Caco-2 (cell line): Measurements from ENCODE around the gene RASA4B. TPM values are rescaled to one million over a fixed set of nuclear protein-coding genes. Genes with fewer than 3 reads are reported as not detected.
"Not testable (repeated sequence)": the region's sequence is repeated elsewhere in the genome, so short reads cannot be mapped to it uniquely, and the experiment has no call there.

Experiments
- BruUV-seq: library from RNA; stranded (reverse); fragments of 400-500 nt; replicated peaks from 2 replicates; lab custom pipeline; 2021; lab: Mats Ljungman, UMichigan
- CTCF ChIA-PET: fragments of 300-600 bp; sonication (Branson Sonifier 250); formaldehyde crosslinking; loops from one replicate; lab custom pipeline; 2022; ENCODE audit warnings: antibody characterized with exemption; lab: Charles Lee
- POLR2A ChIA-PET: fragments of 300-600 bp; sonication (Branson Sonifier 250); formaldehyde crosslinking; loops from one replicate; lab custom pipeline; 2022; ENCODE audit warnings: antibody characterized with exemption; lab: Charles Lee
- DNase-seq, 2 experiments: peaks; one replicate each; pipeline versions ENCODE4 v3.0.0 to v3.0.0-alpha.2; 2020 to 2022
- H3K27me3 ChIP-seq: replicated peaks from 2 replicates; pipeline ENCODE4 v1.6.0; 2011; ENCODE audit warnings: low read length; ENCODE audit not compliant: control insufficient read depth, insufficient read depth
- H3K36me3 ChIP-seq: 2 replicates; pipeline ENCODE4 v1.5.1; 2011; ENCODE audit warnings: low read length; ENCODE audit not compliant: control insufficient read depth, insufficient read depth
- H3K4me1 ChIP-seq: fragments of 250-450 bp; sonication (Bioruptor Pico); 2 replicates; pipeline ENCODE4 v1.5.1; 2020; ENCODE audit warnings: mild to moderate bottlenecking
- H3K4me3 ChIP-seq: 2 replicates; pipeline ENCODE4 v1.5.1; 2011; ENCODE audit warnings: low read depth, mild to moderate bottlenecking, control low read depth, low read length
- H3K9me3 ChIP-seq: fragments of 250-450 bp; sonication (Bioruptor Pico); 2 replicates; pipeline ENCODE4 v1.5.1; 2020; ENCODE audit warnings: mild to moderate bottlenecking, moderate library complexity
- H3K27ac Mint-ChIP-seq: one replicate; pipeline ENCODE4 v1.8.0; 2022; ENCODE audit warnings: mixed read lengths; ENCODE audit not compliant: unreplicated experiment
- H3K27me3 Mint-ChIP-seq: one replicate; pipeline ENCODE4 v1.8.0; 2022; ENCODE audit warnings: mixed read lengths; ENCODE audit not compliant: insufficient read depth, unreplicated experiment
- H3K36me3 Mint-ChIP-seq: one replicate; pipeline ENCODE4 v1.8.0; 2022; ENCODE audit warnings: mild to moderate bottlenecking, mixed read lengths; ENCODE audit not compliant: insufficient read depth, unreplicated experiment
- H3K4me1 Mint-ChIP-seq: one replicate; pipeline ENCODE4 v1.8.0; 2022; ENCODE audit warnings: low read depth, mixed read lengths; ENCODE audit not compliant: unreplicated experiment
- H3K4me3 Mint-ChIP-seq: one replicate; pipeline ENCODE4 v1.8.0; 2022; ENCODE audit warnings: mild to moderate bottlenecking, moderate library complexity, mixed read lengths; ENCODE audit not compliant: unreplicated experiment
- H3K9me3 Mint-ChIP-seq: one replicate; pipeline ENCODE4 v1.8.0; 2022; ENCODE audit warnings: mixed read lengths; ENCODE audit not compliant: unreplicated experiment
- intact Hi-C: fragments of 100-400 bp; cut with micrococcal nuclease; formaldehyde crosslinking; loops from one replicate; pipeline ENCODE4 v1.10.0; 2022; ENCODE audit not compliant: unreplicated experiment
- total RNA-seq: library from RNA; stranded (reverse); gene quantifications from 2 replicates; pipeline ENCODE4 v1.2.3, GENCODE V29; 2022

RASA4B gene
- total RNA-seq, 1 experiment from 2014 or later: 3.2 TPM

DNA sequence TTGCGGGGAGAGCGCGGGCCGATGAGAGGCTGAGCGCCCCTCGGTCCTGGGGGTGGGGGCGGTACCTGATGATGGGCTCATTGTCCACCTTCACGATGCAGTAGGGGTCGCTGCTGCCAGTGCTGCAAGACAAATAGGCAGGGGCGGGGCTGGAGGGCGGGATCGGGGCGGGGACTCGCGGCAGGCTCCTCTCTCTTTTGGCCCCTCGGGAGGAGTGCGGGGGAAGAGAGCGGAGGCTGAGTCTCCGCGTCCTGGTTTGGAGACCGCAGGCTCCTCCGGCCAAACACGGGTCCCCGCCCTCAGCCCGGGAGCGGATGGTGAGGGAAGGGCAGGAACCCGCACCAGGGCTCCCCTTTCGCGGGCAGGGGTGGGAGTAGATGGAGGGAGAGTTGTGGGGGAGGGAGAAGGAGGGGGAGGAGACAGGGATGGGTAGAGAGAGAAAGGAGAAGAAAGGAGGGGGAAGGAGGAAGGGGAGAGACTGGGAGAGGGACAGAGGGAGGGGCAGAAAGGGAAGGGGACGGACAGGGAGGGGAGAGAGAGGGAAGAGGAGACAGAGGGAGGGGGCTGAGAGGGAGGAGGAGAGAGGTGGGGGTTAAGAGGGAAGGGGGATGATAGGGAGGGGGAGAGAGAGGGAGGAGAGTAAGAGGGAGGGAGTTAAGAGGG is 5.6 kb downstream of the RASA4B start:
- intact Hi-C loops, H3K9me3 ChIP-seq, BruUV-seq, H3K4me3 ChIP-seq, H3K27me3 Mint-ChIP-seq, H3K36me3 Mint-ChIP-seq, H3K27me3 ChIP-seq, H3K27ac Mint-ChIP-seq, DNase-seq, POLR2A ChIA-PET, H3K4me3 Mint-ChIP-seq, H3K36me3 ChIP-seq, H3K9me3 Mint-ChIP-seq, H3K4me1 ChIP-seq, CTCF ChIA-PET, H3K4me1 Mint-ChIP-seq: not testable (repeated sequence)

DNA sequence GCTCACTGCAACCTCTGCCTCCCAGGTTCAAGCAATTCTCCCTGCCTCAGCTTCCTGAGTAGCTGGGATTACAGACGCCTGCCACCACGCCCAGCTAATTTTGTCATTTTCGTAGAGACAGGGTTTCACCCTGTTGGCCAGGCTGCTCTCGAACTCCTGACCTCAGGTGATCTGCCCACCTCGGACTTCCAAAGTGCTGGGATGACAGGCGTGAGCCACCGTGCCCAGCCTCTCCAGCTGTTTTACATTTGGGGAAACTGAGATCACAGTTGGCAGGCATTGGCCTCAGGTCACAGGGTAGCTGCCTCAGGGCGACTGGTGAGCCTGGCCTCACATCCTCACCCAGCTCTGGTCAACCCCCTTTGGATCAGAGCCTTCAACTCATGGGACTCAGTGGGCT is 7.0 kb downstream of the RASA4B start:
- H3K36me3 Mint-ChIP-seq, CTCF ChIA-PET, POLR2A ChIA-PET, H3K9me3 Mint-ChIP-seq, H3K4me1 ChIP-seq, BruUV-seq, H3K27me3 ChIP-seq, intact Hi-C loops, H3K4me3 Mint-ChIP-seq, DNase-seq, H3K27me3 Mint-ChIP-seq, H3K36me3 ChIP-seq, H3K9me3 ChIP-seq, H3K4me1 Mint-ChIP-seq, H3K4me3 ChIP-seq, H3K27ac Mint-ChIP-seq: not testable (repeated sequence)

DNA sequence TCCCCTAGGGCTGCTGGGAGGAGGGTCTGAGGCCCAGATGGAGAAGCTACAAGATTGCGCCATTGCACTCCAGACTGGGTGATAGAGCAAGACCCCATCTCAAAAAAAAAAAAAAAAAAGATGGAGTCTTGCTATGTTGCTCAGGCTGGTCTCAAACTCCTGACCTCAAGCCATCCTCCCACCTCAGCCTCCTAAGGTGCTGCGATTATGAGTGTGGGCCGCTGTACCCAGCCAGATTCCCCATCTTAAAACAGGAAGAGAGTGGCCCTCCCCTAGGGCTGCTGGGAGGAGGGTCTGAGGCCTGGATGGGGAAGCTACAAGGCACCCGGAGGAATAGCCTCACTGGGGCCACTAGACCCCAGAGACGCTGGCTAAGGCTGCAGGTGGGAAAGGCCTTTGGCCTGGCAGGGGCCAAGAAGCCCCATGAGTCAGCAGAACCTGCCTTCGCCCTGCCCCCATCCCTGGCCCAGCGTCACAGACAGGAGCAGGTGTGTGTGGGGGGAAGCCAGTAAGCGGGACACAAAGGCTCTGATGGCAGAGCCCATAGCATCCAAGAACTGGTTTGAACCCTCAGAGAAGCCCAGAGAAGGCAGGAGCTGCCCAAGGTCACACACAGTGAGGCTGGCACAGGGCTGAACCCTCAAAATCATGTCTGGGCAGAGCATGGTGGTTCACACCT is 10.0 kb downstream of the RASA4B start:
- intact Hi-C loops, H3K9me3 Mint-ChIP-seq, H3K27ac Mint-ChIP-seq, H3K36me3 ChIP-seq, H3K4me3 Mint-ChIP-seq, POLR2A ChIA-PET, H3K4me3 ChIP-seq, DNase-seq, H3K27me3 Mint-ChIP-seq, H3K27me3 ChIP-seq, H3K4me1 ChIP-seq, H3K9me3 ChIP-seq, H3K4me1 Mint-ChIP-seq, BruUV-seq, CTCF ChIA-PET, H3K36me3 Mint-ChIP-seq: not testable (repeated sequence)

DNA sequence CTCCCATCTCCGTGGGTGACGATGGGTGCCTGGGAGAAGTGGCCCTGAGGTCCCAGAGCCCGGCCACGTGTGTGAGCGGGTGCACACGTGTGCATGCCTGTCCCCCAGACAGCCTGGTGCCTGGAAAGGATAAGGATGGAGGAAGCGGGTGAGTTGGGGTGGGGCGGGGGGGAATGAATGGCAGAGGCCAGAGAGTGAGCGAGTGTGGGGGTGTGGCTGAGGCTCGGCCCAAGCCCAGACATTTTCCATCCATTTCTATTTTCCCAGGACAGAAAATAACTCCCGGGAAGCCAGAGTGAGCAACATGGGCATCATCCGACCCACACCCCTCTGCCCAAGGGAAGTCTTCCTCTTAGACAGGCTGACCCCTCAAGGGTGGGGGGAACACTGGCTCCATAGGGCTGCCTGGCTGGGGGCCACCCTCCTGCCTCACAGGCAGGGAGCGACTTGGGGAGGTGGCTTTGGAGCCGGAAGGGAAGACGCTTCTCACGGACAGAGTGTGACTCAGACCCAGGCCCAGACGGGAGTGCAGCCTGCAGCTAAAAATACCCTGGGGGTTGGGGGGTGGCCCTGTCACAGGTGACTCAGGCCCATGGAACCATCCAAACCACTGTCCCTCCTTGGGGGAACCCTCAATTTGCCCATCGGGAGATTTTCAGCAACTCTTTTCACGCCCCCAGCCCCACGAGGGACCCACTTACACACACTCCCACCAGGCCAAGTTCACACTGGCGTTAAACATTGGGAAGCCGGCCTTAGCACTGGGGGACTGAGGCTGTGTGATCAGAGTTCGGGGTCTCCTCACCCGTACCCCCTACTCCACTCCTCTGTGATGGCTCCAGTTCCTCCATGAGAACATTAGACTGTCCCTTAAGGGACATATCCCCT is 12.0 kb downstream of the RASA4B start:
- CTCF ChIA-PET, POLR2A ChIA-PET, H3K4me3 Mint-ChIP-seq, H3K9me3 ChIP-seq, H3K27me3 Mint-ChIP-seq, H3K9me3 Mint-ChIP-seq, H3K36me3 ChIP-seq, H3K4me1 Mint-ChIP-seq, BruUV-seq, H3K4me1 ChIP-seq, intact Hi-C loops, H3K4me3 ChIP-seq, H3K27me3 ChIP-seq, H3K36me3 Mint-ChIP-seq, H3K27ac Mint-ChIP-seq, DNase-seq: not testable (repeated sequence)

DNA sequence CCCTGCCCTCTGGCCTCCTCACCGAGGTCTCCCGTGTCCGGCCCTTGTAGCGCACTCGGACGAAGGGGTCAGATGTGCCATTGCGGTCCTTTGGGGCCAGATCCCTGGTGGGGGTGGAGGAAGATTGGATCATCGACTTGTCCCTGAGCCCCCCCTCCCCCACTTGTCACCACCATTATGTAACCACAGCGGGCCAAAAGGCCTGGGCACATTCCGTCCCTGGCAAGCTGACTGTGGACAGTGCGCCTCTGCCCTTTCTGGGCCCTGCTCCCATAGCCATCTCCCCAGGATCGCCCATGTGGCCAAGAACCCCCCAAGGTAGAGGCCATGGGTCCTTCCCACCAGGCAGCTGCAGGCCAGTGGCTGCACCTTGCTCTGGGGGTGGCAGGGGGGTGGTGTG is 14.4 kb downstream of the RASA4B start:
- H3K4me3 ChIP-seq, H3K4me3 Mint-ChIP-seq, CTCF ChIA-PET, H3K36me3 ChIP-seq, H3K27me3 Mint-ChIP-seq, H3K27ac Mint-ChIP-seq, H3K9me3 ChIP-seq, H3K9me3 Mint-ChIP-seq, H3K4me1 Mint-ChIP-seq, H3K27me3 ChIP-seq, intact Hi-C loops, POLR2A ChIA-PET, H3K4me1 ChIP-seq, BruUV-seq, H3K36me3 Mint-ChIP-seq, DNase-seq: not testable (repeated sequence)

DNA sequence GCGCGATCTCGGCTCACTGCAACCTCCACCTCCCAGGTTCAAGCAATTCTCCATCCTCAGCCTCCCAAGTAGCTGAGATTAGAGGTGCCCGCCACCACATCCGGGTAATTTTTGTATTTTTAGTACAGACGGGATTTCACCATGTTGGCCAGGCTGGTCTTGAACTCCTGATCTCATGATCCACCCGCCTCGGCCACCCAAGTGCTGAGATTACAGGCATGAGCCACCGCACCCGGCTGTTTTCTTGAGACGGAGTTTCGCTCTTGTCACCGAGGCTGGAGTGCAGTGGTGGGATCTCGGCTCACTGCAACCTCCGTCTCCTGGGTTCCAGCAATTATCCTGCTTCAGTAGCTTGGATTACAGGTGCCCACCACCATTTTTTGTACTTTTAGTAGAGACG is 19.3 kb downstream of the RASA4B start:
- H3K27me3 Mint-ChIP-seq: not testable (repeated sequence)

More for the DNA sequence above, 19.3 kb downstream of the RASA4B start:
- H3K4me3 ChIP-seq, POLR2A ChIA-PET, H3K4me1 ChIP-seq, H3K4me3 Mint-ChIP-seq, H3K9me3 Mint-ChIP-seq, DNase-seq, BruUV-seq, H3K4me1 Mint-ChIP-seq, CTCF ChIA-PET, H3K9me3 ChIP-seq, H3K36me3 Mint-ChIP-seq, intact Hi-C loops, H3K27ac Mint-ChIP-seq, H3K36me3 ChIP-seq, H3K27me3 ChIP-seq: not testable (repeated sequence)
